ENCODE measurements around the gene C1orf94. TPM values are rescaled to one million over a fixed set of nuclear protein-coding genes. Genes with fewer than 3 reads are reported as not detected.

Gene C1orf94
- polyA plus RNA-seq, 12 donors = 0.08 to 0.84 (median 0.23) TPM; not detected in 8

DNA sequence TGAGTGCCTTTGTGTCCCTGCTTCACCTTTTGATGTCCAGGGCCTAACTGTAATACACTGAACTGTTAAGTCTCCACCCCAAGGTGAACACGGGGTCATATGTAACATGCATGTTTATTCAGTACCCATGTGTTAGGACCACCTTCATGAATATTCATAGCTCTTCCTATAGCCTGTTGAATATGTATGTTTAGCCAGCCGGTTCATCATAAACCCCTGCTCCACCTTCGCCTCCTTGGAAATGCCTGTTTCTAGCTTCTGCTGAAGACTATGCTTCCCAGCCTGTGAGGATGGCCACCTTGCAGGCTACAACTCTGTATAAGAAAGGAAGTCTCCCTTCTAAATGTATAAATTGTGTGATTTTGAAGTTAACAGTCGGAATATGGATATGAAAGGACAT, 69.3 kb downstream of the C1orf94 start:
- DNase-seq = no peak

DNA sequence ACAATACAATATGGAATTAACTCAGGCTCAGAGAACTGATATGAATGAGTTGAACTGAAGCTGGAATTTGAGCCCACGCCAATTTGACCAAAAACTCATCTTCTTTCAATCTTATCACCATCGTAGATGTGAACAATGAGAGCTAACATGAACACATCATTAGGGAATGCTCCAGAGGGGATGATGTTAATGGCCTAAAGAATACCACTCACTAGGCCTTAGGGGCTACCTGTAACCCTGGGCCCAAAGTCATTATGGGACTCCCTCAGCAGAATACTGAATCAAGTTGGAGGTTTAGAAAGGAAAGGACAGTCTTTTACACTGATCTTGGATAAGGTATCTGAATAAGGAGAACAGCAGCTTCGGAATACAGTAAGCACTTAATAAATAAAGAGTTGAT, 73.6 kb downstream of the C1orf94 start:
- no peak for DNase-seq

DNA sequence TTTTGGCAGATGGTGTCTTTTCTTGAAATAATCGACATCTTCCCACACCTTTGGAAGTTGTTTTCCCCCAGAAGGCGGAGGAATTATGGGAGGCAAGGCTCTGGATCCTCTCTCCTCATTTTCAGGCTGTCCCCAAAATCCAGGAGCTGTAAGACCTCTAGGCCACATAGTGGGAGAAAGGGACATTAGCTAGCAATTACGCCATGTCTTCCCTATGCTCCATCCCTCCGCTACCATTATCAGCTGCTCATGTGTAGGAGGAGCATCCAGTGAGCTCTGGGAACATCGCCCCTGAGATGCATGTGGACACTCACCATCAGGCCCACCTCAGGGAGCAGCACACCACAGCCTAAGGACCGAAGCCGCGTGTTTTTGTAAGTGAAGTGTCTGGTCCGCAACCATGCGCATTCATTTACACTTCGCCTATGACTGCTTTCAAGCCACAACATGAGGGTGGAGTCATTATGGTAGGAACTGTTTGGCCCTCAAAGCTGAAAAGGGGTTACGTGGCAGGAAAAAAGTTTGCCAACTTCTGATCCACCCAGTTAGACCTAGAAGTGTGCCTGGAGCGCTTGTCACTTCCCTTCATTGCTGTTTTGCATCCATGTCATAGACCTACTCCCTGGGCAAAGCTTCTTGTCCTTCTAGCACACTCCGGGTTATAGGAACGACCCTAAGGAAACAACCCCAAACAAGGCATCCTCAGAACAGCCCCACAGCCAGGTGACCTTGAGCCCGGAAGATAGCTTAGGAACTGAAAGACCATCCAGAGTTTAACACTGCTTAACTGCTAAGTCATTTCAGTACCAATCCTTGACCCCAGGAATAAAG, 85.5 kb downstream of the C1orf94 start:
- DNase-seq = no peak

DNA sequence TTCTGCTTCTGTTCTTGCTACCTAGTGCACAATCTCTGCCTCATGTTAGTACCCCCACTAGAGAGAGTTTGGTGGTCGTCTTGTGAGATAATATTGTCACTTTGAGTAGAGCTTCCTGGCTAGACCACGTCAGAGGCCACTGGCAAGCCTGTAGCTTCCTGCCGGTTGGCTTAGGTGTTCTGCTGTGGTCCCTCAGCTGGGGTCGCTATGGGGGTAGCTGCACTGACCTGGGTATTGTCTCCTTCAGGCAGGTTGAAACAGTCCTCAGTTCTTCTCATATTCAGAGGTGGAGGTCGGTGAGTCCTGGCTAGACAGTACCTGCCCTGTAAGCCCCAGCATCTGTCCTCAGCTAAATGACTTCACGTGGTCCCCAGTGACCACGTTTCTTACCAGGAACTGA, 86.2 kb downstream of the C1orf94 start:
- no peak for DNase-seq

DNA sequence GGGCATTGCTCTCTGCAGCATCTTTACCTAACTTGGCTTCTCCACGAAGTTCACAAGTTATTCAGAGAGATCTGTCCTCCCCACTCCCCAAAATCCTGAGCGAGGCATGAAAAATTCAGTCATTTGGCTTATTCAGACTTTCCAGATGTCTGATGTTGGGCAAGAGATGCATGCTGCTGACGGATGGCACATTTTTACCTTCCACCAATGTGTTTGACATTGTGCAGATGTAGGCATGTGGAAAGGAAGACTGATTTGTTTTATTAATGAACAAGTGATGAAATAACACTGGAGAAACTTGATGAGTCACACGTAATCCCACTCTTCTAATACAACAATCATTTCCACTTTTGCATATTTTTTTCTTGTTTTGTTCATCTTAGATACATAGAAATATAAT, 86.7 kb downstream of the C1orf94 start:
- DNase-seq = no peak

DNA sequence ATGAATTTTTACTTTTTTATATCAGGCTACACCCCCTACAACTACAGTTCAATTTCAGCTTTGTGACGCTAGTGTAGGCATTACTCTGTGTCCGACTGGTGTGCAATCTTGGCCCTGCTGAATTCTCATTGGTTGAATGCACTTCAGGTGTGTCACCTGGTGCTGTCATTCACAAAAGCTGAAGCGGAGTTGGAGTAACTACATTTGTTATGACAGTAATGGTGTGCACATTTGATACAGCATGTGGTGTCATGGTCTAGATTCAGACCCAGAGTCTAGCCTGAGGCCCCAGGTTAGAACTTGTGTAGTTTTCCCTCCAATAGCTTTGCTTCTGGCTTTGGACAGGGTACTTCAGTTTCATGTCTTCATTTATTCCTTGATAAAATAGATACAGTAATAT, 88.7 kb downstream of the C1orf94 start:
- no peak for DNase-seq

DNA sequence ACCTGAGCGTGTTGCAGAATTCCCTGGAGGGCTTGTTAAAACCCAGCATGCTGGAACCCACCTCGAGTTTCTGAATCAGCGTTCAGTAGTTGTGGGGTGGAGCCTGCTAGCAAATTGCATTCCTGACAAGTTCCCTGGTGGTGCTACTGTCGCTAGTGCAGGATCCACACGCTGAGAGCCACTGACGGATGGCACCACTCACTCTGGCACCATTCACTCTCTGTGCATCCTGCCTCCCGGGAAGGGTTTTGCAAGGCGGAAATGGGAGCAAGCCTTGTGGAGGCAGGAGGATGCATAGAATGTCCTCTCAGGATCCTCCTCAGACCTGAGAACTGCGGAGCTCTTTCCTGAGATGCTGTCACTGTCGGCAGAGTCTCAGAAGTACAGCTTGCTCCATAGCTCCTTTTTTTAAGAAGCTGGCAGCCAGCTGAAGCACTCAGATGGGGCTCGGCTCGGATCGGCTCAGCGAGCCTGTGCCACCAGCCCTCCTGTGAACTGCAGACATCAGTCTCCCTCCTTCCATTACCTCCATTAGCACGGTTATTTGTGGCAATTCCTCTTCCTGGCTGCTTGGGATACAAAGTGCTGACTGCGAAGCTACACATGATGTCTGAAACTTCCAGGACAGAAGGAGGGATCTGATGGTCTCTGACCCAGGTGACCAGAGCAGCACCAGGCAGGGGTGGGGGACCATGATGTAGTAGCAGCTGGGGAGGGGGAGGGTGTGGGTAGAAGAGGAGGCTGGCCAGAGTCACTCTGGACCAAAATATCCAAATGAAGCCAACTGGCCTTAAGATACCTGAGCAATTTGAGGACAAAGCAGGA, 89.6 kb downstream of the C1orf94 start:
- DNase-seq = no peak

DNA sequence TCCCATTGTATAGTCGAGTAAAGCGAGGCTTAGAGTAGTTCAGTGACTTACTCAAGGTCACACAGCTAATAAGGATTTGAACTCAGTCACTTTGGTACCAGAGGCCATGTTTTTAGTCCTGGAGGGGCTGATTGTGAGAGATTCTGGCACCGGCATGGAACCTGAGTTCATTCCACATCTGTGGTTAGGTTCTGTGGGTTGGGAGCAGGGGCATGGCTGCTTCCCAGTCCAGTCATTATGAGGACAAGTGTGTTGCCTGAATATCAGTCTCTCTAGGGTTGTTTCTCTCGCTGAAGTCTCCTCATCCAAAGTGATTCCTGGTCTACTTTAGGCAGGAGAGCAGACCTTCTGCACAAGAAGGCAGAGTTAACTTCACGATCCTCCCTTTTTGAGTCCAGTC, 90.6 kb downstream of the C1orf94 start:
- no peak for DNase-seq

DNA sequence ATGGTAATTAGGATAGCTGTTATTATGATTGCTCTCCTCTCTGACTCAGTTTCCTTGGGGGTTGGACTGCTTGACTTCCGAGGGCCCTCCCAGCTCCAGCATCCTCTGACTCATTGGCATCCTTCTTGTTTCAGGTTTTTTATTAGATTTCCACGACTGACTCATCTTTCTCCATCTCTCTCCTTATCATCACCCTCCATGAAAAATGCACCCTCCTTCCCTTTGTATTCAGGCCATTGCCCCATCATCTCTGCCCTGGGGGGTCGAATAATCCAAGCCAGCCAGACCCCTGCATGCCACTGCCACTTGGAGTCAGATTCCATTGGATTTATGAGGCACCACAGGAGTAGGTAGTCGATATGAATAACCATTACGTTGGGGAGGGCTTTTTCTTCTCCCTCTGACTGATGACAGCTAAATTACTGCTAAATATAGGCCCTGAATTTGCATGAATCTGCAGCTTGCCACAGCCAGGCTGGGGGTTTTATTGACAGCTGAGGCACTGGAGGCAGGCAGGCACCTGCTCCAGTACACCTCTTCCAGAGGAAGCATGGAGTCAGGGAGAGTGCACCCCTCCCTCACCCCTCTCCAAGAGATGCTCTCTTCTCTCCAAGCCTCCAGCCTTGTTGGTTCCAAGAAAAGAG, 91.7 kb downstream of the C1orf94 start:
- DNase-seq = no peak

Other genes starting within 250 kb of the C1orf94 start
- gene CSMD2, start 11.7 kb upstream of the C1orf94 start, polyA plus RNA-seq (ENCODE audit: insufficient read length in 12 of 12) = 1 to 10 TPM in 2 of 12 donors, under 1 TPM in 8, not detected in 2; 0.51 to 3.3 (median 0.85) TPM

Measured in muscle of arm (tissue), 12 donors.